Right forelimb (tissue), 1 donor: ENCODE measurements around the gene AKAP8.
"Not testable (repeated sequence)": the region's sequence is repeated elsewhere in the genome, so short reads cannot be mapped to it uniquely, and the experiment has no call there.

Experiments used
- DNase-seq: peaks from one replicate; pipeline ENCODE4 v3.0.0-alpha.2; 2018

AKAP8 gene

DNA sequence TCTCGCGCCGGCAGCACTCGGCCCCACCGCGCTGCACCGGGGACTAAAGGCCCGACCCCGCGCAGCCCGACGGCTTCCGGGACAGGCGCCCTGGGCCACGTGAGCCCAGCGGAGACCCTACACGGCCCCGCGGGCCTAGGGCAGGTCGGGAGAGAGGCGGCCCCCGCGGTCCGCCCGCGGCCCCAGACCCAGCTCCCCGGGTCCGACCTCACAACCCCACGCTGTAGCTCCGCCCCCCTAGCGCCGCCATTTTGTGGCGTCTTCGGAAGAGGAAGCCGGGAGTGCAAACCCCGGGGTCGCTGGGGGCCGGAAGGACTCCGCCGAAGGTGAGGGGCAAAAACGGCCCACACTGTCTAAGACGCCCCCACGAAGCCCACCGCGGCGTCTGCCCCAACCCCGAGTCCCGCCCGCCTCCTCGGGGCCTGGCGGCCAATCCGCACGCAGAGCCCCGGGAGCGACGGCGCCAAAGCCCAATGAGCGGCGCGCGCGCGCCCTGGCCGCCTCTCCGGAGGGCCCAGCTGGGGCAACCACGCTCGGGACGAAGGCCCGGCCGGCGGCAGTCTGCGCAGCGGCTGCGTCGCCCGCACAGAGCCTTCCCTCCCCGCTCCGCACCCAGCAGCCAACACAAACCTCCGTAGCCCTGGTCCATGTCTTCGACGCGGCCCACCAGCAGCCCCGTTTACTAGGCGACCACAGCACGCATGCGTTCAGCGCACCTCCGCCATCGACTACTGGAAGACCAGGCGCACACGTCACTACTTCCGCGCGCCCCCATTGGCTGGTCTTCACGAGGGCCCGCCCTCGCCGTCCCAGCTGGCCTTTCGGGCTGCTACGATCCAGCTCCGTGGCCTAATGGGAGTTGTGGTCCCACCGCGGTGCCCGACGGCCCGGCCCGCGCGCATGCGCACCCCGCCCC, at the start of gene AKAP8:
TSS of gene AKAP8 (minus strand) at position 705 of the 916 bp plus-strand sequence. CDS start at position 649, 56 bp downstream.
- peak; percentile 99 for DNase-seq

DNA sequence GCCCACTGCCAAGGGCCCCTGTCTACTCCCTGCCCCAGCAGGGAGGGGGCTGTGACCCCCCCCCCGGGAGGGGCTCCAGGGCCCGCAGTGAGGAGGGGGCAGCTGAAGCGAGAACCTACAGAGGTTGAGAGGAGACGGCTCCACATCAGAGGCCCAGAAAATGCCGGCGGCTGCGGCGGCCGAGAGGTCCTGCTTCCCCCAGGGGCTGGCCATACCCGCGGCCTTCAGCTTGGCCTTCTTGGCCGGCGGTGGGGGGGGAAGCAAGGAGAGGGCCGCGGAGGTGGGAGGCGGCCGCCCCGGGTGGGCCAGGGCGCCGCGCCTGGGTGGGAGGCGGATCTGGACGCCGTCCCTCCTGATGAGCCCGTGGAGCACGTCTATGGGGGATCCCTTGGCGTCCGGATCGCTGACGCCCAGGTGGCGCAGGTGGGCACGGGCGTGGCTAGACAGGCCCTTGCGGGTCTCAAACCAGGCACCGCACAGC, 48.4 kb upstream of the AKAP8 start:
- DNase-seq, result no peak

DNA sequence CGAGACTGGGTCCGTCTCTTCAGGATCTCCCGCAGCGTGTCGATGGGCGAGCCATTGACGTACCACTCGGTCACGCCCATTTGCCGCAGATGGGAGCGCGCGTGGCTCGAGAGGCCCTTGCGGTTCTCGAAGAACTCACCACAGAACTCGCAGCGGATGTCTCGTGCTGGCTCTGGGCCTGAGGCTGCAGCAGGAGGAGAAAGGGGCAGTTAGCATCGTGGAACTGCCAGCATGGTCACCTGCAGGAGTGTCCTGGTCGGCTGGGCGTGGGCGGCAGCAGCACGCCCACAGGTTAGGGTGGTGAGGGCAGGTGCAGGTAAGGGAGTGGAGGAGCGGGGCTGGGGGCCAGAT, 47.7 kb upstream of the AKAP8 start:
- no peak for DNase-seq

DNA sequence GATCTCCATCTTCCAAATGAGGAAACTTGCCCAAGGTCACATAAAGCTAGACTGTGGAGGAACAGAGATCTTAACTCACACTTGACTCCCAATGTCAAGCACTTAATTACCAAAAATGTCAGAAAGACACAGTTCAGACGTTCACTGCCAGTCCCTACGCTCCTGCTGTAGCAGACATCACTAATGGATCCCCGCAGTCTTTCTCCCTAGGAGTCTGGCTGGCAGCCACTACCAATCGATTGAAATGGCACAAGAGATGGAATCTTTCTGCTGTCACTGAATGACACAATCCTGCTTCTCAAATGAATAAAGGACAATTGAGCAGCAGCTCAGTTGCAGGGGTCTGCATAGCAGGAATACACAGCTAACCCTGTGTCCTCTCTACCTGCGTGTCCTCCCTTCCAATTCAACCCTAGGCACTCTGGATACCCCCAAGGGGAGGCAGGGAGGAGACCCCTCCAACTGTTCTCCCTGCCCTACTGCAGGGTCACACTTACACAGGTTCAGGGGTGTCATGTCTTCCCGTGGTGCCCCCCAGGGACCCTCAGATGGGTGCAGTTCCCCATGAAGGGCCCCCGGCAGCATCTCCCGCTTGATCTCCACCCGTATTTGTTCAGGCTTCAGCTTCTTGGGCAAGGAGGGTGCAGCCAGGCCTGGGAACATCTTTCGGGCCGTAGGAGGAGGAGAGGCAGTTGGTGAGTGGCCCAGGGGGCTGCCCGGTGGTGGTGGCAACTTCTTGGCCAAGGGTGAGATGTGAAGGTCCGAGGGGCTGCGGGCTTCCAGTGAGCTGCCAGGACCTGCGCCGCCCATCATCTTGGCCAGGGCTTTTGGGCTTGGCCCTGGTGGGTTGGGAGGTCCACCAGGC, 47.1 kb upstream of the AKAP8 start:
- no peak for DNase-seq

DNA sequence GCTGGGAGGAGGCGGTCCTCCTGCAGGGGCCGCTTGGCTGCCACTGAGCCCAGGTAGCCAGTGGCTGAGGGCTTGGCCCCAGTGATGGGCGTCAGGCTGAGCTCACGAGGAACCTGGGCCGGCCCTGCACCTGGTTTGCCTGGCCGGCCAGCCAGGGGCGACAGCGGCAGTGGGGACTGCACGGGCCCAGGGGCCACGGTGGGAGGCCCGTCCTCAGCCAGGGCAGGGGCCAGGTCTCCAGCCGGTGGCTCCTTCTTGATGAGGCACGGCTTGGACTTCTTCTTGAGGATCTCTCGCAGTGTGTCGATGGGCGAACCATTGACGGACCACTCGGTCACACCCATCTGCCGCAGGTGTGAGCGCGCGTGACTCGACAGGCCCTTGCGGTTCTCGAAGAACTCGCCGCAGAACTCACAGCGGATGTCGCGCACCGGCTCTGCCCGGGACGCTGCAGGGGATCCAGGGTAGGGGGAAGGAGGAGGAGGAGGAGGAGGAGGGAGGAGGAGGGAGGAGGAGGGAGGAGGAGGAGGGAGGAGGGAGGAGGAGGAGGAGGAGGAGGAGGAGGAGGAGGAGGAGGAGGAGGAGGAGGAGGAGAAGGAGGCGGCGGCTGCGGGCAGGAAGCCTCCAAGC, 45.8 kb upstream of the AKAP8 start:
- no peak for DNase-seq

DNA sequence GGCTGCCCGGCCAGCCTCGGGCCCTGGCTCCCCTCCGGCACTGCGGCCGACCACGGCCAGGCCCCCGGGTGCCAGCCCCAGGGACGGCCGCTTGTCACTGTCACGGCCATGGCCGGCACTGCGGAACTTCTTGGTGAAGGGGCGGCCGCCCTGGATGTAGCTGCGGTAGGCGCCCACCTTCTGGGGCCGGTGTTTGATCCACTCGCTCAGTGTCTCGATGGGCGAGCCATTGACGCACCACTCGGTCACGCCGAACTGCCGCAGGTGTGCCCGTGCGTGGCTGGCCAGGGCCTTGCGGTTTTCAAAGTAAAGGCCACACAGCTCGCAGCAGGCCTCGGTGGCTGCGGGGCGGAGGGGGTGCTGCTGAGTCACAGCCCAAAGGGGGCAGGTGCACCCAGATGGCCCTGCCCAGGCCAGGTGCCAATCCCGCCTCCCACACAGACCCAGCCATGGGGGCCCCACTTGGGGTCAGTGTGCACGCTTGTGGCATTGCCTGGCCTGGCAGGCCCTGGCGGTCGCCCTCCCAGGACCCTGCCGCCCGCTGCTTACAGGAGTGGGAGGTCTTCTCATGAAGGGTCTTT, 45.2 kb upstream of the AKAP8 start:
- no peak for DNase-seq

DNA sequence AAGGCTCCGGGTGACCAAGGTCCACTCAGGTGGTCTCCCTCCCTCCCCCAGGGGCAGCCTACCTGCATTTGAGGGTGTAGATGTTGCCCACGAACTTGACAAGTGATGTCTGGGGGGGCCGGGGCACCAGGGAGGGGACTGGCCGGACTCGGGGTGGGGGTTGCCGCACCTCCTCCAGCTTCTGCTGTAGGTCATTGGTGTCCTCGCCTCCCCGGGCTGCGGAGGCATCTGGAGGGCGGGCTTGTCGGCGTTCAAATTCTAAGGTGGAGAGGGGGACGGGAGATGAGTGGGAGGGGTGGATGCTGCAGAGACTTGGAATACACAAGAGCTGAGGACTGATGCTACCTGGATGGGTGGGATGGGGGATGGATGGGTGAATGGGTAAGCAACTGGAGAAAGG, 44.5 kb upstream of the AKAP8 start:
- no peak for DNase-seq

DNA sequence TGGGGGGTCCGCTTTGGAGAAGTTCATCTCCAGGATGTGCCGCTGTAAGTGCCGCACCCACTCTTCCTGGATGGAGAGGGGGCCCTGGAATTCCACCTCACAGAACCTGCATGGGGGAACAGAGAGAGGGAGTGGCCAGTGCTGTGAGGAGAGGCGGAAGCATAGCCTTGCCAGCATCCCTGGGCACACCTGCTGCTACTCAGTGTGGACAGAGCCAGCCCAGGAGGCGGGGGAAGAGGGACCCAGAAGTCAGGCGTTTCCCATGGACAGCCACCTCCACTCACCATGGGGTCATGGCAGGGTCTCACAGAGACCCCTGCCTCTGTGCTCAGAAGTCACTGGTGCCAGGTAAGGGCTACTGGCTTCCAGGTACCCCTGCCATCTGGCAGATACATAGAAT, 43.5 kb upstream of the AKAP8 start:
- no peak for DNase-seq

DNA sequence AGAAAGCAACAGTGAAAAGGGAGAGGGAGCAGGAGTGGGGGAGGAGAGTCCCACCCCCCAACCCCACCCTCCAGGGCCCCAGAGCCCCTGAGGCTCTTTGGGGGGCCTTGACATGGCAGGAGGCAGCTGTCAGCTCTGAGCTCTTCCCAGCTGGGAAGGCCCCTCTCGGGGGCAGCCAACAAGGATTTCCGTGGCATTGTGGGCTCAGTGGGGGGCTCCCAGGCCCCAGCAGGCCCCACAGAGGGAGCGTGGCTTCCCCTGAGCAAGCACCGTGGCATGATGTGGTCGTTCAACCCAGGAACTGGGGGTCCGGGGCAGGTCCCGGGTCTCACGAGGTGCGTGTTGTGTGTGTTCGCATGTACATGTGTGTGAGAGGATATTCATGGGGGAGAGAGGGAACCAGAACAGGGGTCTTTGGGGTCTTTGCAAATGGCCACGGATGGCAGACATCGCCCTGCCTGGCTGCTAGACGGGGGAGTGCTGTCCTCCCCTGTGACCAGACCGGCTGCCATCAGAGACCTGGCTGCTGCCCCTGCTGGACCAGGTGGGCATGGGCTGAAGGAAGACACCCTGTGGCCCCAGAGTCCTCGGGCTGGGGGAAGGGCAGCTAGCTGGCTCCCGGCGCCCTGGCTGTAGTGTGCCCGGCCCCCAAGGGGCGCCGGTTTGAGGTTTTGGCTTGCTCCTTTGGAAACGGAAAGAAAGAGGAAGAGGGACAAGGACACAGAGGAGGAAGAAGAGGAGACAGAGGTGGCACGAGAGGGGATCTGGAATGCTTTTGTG, 42.9 kb upstream of the AKAP8 start:
- no peak for DNase-seq

DNA sequence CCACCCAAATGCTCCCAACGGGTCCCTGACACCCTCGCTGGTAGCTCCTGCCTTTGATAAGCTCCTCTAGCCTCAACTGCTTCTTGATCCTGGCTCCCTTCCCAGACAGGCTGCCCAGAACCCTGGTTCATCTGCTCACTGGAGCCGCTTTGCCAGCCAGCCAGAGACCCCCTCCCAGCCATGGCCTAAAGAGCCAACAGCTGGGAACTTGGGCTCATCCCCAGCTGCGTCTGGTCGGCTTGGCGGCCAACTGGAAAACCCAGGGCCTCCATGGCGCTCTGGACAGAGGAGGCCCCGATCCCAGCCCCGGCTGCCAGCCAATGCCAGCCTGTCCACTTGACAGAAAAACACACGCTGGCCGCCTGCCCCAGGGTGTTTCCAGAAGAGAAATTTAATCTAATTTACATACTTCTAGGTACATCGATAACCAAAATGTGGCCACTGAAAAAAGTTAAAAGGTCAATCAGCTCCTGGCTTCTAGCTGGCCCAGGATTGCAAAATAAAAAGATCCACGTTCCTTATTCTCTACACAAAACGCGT, 42.2 kb upstream of the AKAP8 start:
- peak; percentile 77 for DNase-seq

DNA sequence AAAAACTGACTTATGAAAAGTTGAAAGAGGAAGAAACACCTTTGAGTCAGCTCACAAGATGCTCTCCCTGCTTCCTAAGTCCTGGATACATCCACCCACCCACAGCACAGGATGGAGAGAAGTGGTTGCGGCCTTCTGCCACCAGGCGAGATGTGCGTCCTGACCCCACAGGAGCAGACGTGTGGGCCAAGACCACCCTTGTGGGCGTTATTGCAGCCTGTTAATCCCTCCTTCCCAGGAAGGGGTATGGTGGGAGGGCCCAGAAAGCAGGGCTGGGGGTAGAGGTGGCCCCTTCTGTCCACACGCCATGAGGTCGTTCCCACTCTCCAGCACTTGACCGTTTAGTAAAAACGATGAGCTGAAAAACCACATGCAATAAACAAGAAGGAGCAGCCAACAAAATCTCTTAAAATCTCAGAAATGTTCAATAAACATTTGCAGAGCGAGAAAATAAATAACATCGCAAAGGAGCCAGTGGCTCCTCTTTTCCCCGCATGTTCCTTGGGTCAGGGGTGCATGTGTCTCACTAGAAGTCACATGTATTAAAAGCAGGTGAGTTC, 41.6 kb upstream of the AKAP8 start:
- DNase-seq, result no peak

DNA sequence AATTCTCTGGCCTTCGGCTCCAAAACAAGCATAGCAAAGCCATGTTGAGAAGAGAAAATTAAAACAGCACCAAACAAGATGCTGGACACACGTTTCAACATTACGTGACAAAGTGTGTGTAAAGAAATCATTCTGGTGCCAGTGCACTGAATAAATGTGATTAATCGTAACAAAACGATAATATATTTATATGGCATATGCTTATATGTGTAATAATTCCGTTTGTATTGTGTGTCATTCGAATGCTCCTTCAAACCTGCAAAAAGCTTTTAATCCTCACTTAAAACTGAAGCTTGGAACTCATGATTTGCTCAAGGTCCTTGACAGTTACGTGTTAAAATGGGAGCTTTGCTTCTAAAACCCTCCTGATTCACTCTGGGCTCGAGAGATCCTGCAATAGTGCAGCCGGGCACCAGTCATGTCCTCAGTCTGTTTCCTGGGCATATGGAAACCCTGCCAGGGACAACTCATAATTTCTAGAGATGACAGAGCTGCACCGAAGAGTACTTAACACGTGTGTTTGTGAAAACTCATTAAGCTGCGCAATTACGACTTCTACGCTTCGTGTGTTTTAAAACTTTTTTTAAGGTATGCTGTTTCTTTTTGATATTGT, 39.9 kb upstream of the AKAP8 start:
- DNase-seq, result no peak

DNA sequence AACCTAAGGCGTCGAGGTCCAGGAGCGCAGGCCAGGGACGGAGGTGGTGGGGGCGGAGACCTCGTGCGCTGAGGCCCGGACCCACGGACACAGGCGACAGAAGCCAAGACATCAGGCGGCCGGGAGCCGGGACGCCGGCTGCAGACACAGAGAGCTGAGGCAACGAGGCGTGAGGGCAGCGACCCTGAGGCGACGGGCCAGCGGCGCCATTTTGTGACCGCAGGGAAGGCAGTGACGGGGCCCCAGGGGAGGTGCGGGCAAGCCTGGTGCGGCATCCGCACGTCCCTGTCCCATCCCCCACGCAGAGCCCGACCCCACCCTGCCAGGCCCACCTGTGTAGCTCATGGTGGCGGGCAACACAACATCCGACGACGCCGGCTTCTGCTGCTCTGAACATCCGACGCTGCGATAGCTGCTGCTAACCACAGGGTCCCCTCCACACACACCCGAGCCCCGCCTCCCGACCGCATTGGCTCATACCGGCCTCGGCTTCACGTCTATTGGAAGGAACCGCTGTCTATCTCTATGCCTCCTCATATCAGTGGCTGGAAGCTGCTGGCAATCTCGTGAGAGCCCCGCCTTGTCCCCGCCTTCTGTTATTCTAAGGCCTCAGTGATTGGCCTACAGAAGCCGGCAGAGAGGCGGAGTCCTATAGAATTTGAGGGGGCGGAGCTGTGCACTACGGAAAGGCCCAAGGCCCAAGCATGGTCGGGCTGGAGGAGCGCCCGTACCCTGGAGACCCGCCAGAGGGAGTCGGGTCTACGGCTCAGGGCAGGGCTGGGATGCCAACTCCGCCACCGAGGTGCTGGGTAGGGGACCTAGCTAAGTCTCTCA, 39.2 kb upstream of the AKAP8 start, which contains the start of gene AKAP8L:
TSS of gene AKAP8L (minus strand) at position 410 of the 834 bp plus-strand sequence. CDS start at position 345, 65 bp downstream.
- peak; percentile 97 for DNase-seq

DNA sequence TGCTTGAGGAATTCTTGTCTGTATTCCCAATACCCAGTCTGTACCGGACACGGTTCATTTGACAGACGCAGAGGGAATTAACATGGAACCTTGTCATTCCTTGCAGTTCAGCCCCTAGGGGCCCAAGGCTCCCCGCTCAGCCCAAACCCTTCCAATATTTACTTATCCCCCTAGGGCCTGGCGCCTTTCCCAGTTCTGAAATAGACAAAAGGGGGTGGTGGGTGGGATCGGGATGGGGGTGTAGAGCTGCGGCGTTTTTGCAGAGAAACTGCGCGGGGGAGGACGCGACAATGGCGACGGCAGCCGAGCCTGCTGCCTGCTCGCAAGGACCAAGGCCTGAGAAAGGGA, 38.6 kb upstream of the AKAP8 start:
- no peak for DNase-seq

DNA sequence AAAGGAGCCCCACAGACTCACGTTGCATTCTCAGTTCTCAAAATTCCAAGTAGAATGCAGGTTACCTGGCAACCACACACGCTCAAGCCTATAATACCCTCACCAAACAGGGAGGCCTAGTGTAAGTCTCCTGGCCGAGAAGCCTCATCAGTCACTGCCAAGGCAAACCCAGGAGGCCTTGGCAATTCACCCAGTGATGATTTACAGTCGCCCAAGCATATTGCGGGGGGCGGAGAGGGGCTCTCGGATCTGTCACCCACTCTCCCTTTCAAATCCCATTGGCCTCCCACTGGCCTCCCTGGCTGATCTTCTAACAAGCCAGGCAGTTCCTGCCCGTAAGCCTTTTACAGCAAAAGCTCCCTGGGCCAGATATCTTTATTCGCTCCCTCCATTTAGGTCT, 38.1 kb upstream of the AKAP8 start:
- DNase-seq, result no peak

DNA sequence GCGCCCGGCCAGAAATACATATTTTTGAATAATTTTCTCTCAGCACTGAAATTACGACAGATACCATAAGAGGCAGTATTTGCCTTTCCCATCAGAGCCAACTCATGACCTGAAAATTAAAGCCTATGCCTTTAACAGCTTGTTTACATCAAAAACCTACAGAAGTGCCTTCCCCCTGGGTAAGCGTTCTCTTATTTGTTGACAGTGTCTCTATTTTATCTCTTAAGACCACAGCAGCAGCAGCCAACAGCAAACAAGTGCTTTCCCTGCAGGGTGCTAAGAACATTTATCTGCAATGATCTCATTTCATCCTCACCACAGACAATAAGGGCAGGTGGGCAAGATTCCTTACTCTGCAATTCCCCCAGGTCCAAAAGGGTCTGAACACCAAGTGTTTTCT, 33.2 kb upstream of the AKAP8 start:
- DNase-seq, result no peak

DNA sequence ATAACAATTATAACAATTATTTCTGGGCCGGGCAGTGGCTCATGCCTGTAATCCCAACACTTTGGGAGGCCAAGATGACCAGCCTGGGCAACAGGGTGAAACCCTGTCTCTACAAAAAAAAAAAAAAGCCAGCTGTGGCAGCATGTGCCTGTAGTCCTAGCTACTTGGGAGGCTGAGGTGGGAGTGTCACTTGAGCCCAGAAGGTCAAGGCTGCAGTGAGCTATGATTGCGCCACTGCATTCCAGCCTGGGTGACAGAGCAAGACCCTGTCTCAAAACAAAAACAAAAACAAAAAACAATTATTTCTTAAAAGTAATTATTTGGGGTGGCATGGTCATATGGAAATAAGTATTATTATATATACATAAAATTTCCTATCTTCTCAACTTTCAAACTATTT, 31.8 kb upstream of the AKAP8 start:
- not testable (repeated sequence) for DNase-seq

DNA sequence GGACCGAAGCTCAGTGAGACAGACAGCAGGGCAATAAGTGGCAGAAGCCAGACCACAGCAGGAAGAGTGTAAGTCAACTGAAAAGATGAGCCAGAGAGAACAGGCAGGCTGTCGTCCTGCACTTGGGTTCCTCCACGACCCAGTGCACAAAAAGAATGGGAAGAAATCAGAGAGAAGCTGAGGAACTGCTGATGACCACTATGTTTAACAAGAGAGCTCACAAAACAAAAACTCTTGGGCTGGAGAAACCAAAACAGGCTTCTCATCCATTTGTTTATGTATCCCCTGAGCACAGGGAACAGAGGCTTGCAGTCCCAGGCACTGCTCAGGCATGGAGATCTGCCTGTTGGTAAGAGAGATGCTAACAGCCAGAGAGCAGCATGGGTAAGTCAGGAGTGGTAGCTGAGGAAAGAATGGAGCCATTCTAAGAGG, 25.2 kb upstream of the AKAP8 start:
- no peak for DNase-seq

DNA sequence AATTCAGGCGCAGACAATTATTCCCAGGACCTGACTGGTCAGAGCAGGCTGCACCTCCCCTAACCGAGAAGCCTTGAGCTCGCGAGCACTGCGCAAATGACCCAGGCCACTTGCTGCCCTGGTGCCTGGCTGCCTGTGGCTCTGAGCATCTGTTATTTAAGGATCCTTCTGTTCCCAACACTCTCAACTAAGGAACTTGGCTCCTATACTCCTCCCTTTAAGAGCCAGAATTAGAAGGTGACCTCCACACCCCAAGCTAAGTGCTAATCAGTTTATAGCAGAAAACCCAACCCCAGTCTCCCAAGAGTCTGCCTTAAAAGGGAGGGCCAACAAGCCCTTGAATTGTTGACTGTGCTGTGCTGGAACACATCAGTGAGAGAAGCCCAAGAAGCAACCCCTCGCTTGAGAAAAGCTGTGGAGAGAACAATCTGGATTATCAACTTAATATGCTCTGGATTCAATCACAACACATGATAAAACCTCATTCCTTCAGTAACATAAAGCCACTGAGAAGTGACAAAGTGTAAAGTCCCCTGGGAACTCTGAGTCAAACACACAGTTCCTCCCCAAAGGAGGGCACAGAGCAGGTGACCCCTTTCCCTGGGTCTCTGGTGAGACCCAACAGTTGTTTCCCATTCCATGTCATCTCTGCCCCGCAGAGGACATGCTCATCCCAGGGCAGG, 24.7 kb upstream of the AKAP8 start:
- DNase-seq, result no peak
